Measurements from ENCODE around the gene WNT2. TPM values are rescaled to one million over a fixed set of nuclear protein-coding genes. Genes with fewer than 3 reads are reported as not detected.

The WNT2 gene
- polyA plus RNA-seq, 1 donor (not counting 4 experiments of a cell fraction or from before 2014, with no cell fraction given) = not detected

- Histone ChIP-seq H3K4me3 (ENCODE audit: control insufficient read depth in 2 of 3, extremely low read depth in 1 of 3, insufficient read depth in 2 of 3, low read depth in 1 of 3, low read length in 3 of 3) (no peak overlapping the region), H2AFZ (ENCODE audit: control insufficient read depth, low read length) (no peak overlapping the region), H3K4me2 (ENCODE audit: control insufficient read depth, extremely low read depth, insufficient read depth, low read depth, low read length) (no peak overlapping the region), H3K9me1 (ENCODE audit: control insufficient read depth, extremely low read depth, insufficient read depth, low read length) (no peaks in the 10 kb centered on the region), H4K20me1 (ENCODE audit: control insufficient read depth, extremely low read depth, insufficient read depth, low read length) (no peaks in the 10 kb centered on the region), H3K36me3 (ENCODE audit: control insufficient read depth in 2 of 2, extremely low read depth in 1 of 2, insufficient read depth in 2 of 2, low read length in 2 of 2) (no peaks in the 10 kb centered on the region), H3K27ac (ENCODE audit: control insufficient read depth, insufficient read depth, low read length) (no peak overlapping the region), H3K4me1 (ENCODE audit: control insufficient read depth, extremely low read depth, insufficient read depth, low read length) (no peaks in the 10 kb centered on the region), H3K79me2 (ENCODE audit: control insufficient read depth, insufficient read depth, low read length) (no peaks in the 10 kb centered on the region), H3K9ac (ENCODE audit: control insufficient read depth, extremely low read depth, insufficient read depth, low read length) (no peak overlapping the region), H3K9me3 (ENCODE audit: control insufficient read depth, low read depth, low read length) (no peaks in the 10 kb centered on the region), H3K27me3 (ENCODE audit: control insufficient read depth, extremely low read depth, insufficient read depth, low read length) (no peaks in the 10 kb centered on the region)
- dilution Hi-C loops (cut with MboI; ENCODE audit: extremely low pct_ligation_motif_present, low sequenced_read_pairs) = no loop called here
- TF ChIP-seq CTCF (optimal IDR thresholded peaks at IDR 0.05 in 1 of 3, IDR thresholded peaks at IDR 0.05 in 1 of 3, conservative IDR thresholded peaks at IDR 0.05 in 1 of 3; ENCODE audit: extremely low read depth in 1 of 3, insufficient read depth in 2 of 3, low read length in 3 of 3) (no peak), EZH2 (IDR thresholded peaks at IDR 0.05; ENCODE audit: low read length) (no peak)
- DNase-seq (ENCODE audit: low read depth, low spot score) = no peak
- FAIRE-seq = no peak
Observed at GRCh38 chr7:117249696-117250095, 73.2 kb downstream of the WNT2 start.

DNA sequence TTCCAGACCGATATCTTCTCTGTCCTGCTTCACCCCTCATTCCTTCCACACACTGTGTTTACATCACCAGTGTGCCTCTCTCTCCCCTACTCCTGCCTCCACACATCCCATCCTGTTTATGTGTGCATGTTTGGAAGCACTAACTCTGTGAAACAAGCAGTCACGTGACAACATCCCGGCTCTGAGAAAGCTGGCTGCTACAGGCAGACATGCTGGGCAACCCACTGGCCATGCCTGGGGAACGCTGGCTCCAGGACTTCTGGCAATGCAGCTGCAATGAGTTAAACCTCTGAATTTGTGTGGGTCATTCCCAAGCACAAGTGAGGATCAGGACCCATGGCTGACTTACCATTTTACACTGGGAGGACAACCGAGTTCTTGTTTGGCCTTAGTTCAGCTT lies 74.0 kb downstream of the WNT2 start:
- Histone ChIP-seq H3K36me3 (ENCODE audit: control insufficient read depth in 2 of 2, extremely low read depth in 1 of 2, insufficient read depth in 2 of 2, low read length in 2 of 2) (no peaks in the 10 kb centered on the region), H3K27me3 (ENCODE audit: control insufficient read depth, extremely low read depth, insufficient read depth, low read length) (no peaks in the 10 kb centered on the region), H3K79me2 (ENCODE audit: control insufficient read depth, insufficient read depth, low read length) (no peaks in the 10 kb centered on the region), H3K9ac (ENCODE audit: control insufficient read depth, extremely low read depth, insufficient read depth, low read length) (no peak overlapping the region), H3K9me3 (ENCODE audit: control insufficient read depth, low read depth, low read length) (no peaks in the 10 kb centered on the region), H3K4me2 (ENCODE audit: control insufficient read depth, extremely low read depth, insufficient read depth, low read depth, low read length) (no peak overlapping the region), H4K20me1 (ENCODE audit: control insufficient read depth, extremely low read depth, insufficient read depth, low read length) (no peaks in the 10 kb centered on the region), H3K27ac (ENCODE audit: control insufficient read depth, insufficient read depth, low read length) (no peak overlapping the region), H3K4me3 (ENCODE audit: control insufficient read depth in 2 of 3, extremely low read depth in 1 of 3, insufficient read depth in 2 of 3, low read depth in 1 of 3, low read length in 3 of 3) (no peak overlapping the region), H2AFZ (ENCODE audit: control insufficient read depth, low read length) (no peak overlapping the region), H3K4me1 (ENCODE audit: control insufficient read depth, extremely low read depth, insufficient read depth, low read length) (no peaks in the 10 kb centered on the region), H3K9me1 (ENCODE audit: control insufficient read depth, extremely low read depth, insufficient read depth, low read length) (no peaks in the 10 kb centered on the region)
- dilution Hi-C loops (cut with MboI; ENCODE audit: extremely low pct_ligation_motif_present, low sequenced_read_pairs) = no loop called here
- TF ChIP-seq EZH2 (IDR thresholded peaks at IDR 0.05; ENCODE audit: low read length) = no peak
- TF ChIP-seq CTCF (optimal IDR thresholded peaks at IDR 0.05 in 1 of 3, IDR thresholded peaks at IDR 0.05 in 1 of 3, conservative IDR thresholded peaks at IDR 0.05 in 1 of 3; ENCODE audit: extremely low read depth in 1 of 3, insufficient read depth in 2 of 3, low read length in 3 of 3) = no peak
- FAIRE-seq = no peak
- DNase-seq (ENCODE audit: low read depth, low spot score) = no peak
